ENCODE results near the gene THAP3.

- no peak for TF ChIP-seq POLR2A (IDR thresholded peaks at IDR 0.05)
- TF ChIP-seq EP300 (IDR thresholded peaks at IDR 0.05): no peak
- TF ChIP-seq, protein P1, sequence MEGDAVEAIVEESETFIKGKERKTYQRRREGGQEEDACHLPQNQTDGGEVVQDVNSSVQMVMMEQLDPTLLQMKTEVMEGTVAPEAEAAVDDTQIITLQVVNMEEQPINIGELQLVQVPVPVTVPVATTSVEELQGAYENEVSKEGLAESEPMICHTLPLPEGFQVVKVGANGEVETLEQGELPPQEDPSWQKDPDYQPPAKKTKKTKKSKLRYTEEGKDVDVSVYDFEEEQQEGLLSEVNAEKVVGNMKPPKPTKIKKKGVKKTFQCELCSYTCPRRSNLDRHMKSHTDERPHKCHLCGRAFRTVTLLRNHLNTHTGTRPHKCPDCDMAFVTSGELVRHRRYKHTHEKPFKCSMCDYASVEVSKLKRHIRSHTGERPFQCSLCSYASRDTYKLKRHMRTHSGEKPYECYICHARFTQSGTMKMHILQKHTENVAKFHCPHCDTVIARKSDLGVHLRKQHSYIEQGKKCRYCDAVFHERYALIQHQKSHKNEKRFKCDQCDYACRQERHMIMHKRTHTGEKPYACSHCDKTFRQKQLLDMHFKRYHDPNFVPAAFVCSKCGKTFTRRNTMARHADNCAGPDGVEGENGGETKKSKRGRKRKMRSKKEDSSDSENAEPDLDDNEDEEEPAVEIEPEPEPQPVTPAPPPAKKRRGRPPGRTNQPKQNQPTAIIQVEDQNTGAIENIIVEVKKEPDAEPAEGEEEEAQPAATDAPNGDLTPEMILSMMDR (IDR thresholded peaks at IDR 0.05): no peak
Measured at GRCh38 chr1:6578624-6579373, 45.9 kb upstream of the THAP3 start.

Measured in tibial nerve (tissue), 4 donors.